NCI-H345 (cell line): ENCODE results near the gene R3HDM4.
"Not testable (repeated sequence)": the region's sequence is repeated elsewhere in the genome, so short reads cannot be mapped to it uniquely, and the experiment has no call there.

Experiments
- DNase-seq: peaks from one replicate; lab custom pipeline; 2025; lab: John Stamatoyannopoulos, UW

Gene R3HDM4

DNA sequence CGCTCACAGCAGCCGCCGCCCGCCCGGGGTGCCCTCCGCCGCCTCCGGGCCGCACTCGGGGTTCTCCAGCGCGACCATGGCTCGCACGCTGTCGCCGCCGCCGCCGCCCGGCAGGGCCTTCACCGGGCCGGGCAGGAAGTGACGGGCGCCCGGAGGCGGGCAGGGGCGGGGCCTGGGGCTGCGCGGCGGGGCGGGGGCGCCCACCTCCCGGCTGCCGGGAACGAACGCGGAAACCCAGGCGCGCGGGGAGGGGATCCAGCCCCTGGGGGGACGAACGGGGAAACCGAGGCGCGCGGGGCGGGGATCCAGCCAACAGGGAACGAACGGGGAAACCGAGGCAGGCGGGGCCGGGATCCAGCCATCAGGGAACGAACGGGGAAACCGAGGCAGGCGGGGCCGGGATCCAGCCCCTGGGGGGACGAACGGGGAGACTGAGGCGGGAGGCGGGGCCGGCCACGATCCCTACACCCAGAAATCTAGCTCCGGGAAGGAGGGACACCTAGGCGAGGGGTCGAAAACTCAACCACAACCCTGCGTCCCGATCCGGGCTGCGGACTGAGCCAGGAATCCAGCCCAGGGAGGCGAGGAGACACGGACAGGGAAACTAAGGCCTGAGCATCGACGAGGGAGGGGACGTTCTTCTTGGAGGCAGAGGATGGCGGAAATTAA lies at the start of gene R3HDM4:
Gene R3HDM4 (minus strand): TSS at position 140 of the 669 bp plus-strand sequence. CDS start 62 bp downstream, at position 78.
- peak; percentile 71 for DNase-seq

DNA sequence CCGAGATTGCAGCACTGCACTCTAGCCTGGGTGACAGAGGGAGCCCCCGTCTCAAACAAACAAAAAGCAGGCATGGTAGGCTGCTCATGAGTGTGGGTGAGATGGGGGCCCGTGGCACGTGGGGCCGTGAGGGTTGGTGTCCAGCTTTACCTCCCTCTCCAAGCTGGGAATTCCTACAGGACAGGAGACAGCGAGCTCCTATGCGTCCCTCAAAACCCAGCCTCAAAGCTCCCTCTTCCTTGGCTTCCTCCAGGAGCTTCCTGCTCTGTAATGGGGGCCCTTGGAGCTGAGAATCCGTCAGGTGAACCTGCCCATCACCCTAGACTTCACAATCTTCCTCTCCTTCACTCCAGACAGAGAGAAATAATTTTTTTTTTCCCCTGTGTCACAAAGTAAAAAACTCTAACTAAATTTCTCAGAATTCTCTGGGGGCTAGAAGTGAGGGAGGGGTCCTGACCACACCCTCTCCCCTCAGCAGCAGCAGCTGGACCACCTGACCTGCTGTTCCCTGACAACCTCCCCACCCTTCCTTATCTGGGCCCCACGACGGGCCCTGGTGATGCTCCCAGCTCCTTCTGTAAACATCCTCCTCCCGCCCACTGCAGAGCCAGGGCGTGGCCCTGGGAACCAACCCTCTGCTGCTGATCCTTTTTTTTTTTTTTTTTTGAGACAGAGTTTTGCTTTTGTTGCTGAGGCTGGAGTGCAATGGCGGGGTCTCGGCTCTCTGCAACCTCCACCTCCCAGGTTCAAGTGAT lies 49.0 kb upstream of the R3HDM4 start:
- DNase-seq = no peak

DNA sequence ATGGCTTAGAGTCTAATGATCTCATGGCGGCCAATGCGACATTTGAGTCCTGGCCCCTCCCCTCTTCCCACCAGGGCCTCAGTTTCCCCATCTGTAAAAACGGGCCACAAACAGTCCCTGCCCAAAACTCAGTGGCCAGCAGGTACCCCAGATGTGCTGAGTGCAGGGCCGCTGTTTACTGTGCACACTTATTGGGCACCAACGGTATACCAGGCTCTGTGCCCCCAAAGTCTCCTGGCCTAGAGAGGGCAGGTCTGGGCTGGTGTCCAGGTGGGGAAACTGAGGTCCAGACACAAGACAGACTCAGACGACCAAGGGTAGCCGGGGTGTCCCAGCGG lies 47.6 kb upstream of the R3HDM4 start:
- no peak for DNase-seq

DNA sequence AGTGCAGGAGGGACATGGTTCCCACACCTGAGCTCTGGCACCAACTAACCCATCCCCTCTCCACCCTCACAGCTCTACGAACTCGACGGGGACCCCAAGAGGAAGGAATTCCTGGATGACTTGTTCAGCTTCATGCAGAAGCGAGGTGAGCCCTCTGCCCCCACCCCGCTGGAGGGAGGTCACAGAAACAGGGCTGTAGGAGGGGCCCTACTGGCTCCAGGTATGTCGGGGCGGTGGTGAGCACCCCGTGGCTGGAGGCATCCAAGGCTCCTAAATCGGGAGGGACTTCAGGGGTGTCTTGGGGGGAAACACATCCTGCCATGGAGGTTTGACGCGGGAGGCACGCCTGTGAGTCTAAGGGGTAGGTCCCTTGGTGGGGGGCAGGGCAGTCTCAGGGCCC lies 47.0 kb upstream of the R3HDM4 start:
- no peak for DNase-seq

DNA sequence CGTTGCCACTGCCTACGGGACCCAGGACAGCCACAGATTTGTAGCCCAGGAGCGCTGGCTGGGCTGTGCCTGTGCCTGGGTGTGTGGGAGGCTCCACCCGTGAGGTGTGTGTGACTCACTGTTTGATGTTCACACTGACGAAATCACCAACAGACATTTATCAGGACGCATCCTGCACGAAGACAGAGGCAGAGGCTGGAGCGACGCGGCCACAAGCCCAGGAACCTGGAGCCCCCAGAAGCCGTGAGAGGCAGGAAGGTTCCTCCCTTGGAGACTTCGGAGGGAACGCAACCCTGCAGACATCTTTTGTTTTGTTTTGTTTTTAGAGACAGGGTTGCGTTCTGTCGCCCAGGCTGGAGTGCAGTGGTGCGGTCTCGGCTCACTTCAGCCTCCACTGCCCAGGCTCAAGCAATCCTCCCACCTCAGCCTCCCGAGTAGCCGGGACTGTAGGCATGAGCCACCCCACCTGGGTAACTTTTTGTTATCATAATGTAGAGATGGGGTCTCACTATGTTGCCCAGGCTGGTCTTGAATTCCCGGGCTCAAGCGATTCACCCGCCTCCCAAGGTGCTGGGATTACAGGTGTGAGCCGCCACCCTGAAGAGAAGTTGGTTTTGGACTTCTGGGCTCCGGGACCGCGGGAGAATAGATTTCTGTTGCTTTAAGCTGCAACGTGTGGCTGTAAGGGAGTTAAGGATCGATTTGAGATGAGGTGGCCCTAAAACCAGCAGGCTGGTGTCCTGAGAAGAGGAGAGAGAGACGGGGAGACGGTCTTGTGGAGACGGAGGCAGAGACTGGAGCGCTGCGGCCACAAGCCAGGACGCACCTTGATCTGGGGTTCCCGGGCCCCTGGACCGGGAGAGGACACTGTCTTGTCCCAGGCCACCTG lies 46.2 kb upstream of the R3HDM4 start:
- DNase-seq = no peak

DNA sequence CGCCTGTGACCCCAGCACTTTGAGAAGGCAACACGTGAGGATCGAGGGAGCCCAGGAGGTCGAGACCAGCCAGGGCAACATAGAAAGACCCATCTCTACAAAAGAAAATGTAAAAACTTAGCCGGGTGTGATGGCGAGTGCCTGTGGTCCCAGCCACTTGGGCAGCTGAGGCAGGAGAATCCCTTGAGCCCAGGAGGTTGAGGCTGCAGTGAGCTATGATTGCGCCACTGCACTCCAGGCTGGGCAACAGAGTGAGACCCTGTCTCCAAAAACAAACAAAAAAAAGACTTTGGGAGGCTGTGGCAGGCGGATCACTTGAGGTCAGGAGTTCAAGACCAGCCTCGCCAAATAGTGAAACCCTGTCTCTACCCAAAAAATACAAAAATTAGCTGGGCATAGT lies 44.6 kb upstream of the R3HDM4 start:
- DNase-seq = not testable (repeated sequence)

DNA sequence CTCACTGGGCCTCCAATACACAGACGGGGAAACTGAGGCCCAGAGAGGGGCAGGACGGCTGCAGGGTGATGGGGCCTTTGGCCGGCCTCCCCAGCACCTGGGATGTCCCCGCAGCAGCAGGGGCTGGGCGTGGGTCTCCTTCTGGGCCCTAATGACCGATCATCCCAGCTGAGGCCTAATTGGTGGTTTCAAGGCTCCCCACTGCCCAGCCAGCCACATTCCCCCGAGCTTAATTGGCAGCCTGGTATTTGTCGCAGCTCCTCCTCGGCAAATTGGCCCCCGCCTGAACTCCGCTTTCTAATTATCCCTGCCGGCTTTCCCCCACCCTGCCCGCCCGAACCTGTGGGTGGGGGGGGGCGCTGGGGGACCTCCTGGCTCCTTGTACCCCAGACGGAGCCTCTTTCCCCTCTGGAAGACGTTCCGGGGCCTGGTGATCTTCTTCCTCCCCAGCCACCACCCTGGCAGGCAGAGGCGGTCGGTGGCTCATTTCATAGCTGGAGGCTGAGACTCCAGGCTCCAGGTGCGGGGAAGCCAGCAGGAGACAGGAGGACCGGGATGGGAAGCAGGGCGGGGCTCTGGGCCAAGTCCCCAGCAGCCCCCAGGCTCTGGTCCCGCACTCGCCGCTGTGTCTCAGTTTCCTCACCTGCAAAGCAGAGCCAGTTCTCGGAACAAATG lies 43.9 kb upstream of the R3HDM4 start:
- no peak for DNase-seq

DNA sequence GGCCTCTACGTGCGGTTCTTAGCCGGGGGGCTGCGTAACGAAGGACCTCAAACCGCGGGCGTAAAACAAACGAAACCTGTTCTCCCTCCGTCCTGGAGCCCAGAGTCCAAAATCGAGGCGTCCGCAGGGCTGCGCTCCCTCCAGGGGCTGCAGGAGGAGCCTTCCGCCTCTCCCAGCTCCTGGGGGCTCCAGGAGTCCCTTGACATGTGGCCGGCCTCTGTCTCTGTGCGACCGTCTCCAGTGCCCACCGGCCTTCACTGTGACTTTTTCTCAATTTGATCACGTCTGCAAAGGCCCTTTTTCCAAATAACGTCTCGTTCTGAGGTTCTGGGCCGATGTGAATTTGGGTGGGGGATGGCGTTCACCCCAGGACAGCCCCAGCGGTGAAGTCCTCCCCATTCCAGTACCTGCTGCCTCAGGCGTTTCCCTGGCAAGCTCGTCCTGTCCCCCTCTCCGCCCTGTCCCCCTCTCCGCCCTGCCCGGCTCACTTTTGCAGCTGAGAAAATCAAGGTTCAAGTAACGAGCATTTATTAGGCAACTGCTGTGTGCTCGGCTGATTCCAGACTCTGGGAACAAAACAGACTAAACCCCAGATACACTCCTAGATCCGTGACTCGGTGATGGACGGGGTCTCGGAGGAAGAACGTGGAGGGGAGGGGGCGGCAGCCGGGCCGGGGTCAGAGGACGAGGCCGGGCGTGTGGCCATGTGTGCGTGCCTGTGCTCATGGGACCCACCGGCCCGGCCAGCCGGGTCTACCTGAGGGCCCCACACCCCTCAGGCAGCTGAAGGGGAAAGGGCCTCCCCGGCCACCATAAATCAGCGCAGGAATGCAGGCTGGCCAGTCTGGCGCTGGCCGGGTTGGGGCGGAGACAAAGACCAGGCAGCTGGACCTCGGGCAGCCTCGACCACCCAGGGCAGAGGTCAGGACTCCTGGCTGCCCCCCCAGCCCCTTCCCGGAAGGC lies 43.1 kb upstream of the R3HDM4 start:
- no peak for DNase-seq

DNA sequence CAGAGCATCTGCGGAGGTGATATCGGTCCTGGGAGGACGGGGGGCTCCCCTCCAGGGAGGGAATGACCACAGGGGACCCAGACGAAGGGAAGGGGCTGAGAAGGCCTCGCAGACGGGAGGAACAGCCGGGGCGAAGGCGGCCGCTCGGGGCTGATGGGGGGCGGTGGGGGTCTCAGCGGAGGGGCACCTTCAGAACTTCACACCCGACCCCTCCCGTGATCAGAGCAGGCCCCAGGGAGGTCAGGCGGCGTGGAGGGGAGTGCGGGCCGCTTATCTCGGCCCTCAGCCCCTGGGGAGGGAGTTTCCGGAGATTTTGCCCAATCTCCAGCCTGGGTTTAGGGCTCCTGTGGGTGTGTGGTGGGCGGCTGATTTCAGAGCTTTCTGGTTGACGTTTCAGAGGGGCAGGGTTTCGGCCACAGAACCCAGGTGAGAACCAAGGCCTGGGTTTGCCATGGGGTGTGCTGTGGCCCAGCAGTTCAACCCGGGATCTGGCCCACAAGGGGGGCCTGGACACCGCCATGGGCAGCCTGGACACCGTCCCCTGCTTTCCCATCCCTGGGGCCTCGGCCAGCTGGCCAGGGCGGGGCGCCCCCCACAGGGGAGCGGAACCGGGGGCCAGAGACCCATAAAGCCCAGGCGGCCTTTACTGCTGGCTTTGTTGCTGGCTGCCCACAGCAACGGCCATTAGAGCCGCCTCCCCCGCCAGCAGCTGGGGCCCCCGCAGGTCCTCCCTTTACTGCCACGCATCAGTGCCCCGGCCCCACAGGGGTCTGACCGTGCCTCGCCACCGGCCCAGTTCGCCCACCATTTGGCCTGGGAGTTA lies 41.9 kb upstream of the R3HDM4 start:
- no peak for DNase-seq

DNA sequence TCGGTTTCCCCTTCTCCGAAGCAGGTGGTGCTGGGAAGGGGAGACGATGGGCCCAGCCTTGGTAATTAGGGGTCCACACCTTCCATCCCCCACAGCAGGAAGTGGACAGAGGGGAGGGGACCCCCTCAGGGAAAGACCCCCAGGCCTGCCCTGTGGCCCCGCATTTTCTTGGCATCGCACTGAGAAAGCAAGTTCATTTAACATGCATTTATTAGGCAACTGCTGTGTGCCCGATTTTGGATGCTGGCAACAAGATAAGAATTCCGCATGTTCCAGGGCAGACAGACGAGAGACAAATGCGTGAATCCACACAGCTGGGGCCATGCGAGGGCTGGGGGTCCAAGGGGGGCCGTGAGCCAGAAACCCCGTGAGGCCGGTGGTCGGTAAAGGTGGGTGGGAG lies 41.3 kb upstream of the R3HDM4 start:
- DNase-seq = no peak

DNA sequence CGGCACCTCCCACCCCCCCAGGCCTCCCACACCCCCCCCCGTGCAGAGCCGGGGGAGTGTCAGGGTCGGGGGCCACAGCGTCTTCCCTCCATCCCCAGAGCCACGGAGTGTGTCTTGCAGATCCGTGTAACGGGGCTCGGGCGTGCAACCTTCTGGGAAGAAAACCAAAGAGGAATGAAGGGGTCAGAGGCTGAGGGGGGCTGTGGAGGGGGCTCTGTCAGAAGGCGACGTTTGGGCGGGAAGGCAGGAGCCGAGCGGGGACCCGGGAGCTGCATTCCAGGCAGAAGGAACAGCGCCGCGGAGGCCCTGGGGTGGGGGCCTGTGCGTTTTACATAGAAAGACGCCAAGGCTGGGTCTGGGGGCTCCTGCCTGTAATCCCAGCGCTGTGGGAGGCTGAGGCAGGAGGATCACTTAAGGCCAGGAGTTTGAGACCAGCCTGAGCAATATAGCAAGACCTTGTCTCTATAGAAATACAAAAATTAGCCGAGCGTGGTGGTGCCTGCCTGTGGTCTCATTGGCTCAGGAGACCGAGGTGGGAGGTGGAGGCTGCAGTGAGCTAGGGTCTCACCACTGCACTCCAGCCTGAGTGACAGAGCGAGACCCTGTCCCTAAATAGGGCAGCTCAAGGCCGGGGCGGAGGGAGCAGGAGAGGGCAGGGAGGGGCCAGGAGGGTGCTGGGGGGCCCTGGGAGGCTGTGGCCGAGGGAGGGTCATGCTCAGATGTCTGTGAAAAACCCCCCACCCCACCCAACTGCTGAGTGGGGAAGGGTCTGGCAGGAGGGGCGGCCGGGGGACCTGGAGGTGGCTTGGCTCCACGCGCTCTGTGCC lies 40.6 kb upstream of the R3HDM4 start:
- no peak for DNase-seq

DNA sequence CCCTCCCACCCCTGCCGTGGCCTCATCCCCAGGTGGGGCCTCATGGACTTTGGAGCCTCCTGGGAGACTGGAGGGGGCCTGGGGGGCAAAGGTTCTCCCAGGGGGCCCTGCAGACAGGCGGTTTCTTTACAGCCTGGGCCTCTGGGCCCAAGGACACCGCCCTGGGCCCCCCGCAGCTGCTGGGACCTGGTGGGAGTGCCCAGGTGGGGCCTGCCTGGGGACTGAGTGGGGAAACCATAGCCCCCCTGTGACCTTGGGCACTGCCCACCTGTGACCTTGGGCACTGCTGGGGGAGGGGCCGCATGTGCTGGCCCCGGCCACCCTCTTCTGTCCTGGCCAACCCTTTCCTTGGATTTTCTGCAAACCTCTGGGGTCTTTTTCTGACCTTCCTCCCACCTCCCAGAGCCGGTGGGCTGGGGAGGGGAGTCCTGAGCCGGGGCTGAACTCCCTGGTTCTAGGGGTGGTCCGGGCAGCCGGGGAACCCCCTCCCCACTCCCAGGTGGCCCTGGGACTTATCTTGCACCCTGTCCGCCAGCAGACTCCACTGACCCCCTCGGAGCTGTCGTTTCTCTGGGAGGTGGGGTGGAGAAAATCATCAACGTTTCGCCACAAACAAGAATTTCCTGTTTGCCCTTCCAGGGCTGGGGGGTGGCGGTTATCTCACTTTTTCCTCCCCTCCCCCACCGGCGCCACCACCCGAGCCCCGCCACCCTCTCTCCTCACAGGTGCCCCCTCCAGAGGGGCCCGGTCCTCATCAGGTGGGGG lies 39.8 kb upstream of the R3HDM4 start:
- no peak for DNase-seq

DNA sequence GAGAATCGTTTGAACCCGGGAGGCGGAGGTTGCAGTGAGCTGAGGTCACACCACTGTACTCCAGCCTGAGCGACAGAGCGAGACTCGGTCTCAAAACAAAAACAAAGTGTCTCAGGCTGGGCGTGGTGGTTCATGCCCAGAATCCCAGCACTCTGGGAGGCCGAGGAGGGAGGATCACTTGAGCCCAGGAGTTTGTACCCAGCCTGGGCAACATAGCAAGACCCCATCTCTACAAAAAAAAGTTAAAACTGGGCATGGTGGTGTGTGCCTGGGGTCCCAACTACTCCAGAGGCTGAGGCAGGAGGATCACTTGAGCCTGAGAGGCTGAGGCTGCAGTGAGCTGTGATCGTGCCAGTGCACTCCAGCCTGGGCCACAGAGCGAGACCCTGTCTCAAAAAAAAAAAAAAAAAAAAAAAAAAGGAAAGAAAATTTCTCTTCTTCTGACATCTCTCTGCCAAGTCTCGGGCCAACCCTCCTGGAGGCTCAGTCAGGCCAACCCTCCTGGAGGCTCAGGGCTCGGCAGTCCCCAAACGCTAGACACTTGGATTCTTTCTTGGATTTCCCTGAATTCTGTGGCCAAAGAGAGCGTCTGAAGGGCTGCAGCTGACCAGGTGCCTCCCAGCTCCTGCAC lies 39.1 kb upstream of the R3HDM4 start:
- no peak for DNase-seq

DNA sequence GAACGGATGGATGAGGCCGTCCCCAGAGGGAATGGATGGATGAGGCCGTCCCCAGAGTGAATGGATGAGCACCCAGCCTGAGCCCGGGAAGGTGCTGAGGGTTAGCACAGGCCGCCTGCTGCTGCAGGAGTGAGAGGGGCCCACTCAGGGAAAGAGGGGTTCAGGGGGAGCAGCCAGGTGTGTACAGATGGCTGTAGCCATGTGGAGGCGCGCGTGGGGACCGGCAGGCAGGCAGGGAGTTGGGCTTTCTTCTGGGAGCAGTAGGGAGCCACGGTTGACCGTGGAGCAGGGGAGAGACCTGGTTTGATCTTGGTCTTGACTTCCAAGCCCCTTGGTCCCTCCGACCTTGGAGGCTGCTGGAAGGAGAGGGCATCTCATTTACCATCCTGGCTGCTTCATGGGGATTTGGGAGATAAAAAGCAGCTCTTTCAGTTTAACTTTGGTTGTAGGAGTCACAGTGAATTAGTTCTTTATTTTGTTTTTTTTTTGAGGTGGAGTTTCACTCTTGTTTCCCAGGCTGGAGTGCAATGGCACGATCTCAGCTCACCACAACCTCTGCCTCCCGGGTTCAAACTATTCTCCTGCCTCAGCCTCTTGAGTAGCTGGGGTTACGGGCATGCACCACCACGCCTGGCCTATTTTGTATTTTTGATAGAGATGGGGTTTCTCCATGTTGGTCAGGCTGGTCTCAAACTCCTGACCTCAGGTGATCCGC lies 37.5 kb upstream of the R3HDM4 start:
- no peak for DNase-seq

DNA sequence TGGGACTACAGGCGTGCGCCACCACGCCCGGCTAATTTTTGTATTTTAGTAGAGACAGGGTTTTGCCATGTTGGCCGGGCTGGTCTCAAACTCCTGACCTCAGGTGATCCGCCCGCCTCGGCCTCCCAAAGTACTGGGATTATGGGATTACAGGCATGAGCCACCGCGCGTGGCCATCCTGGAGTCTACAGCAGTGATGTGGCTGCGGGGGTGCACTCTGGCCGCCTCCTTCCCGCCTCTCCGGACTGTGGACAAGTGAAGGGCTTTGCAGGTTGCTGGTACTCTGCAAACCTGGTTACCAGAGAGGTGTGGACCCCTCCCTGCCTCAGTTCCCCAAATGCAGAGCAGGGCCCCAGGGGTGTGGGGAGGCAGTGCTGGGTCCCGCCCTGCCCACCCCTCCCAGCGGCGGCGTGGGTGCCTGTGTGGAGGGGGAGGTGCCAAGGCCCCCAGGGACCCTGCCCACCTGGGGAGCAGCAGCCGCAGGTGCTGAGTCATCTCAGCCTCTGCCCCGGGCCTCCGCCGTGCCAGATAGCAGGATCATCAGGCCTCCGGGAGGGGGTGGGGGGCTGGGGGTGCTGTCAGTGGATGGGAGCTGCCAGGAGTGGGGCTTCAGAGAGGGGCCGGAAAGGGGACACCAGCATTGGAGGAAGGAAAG lies 36.0 kb upstream of the R3HDM4 start:
- DNase-seq = no peak

DNA sequence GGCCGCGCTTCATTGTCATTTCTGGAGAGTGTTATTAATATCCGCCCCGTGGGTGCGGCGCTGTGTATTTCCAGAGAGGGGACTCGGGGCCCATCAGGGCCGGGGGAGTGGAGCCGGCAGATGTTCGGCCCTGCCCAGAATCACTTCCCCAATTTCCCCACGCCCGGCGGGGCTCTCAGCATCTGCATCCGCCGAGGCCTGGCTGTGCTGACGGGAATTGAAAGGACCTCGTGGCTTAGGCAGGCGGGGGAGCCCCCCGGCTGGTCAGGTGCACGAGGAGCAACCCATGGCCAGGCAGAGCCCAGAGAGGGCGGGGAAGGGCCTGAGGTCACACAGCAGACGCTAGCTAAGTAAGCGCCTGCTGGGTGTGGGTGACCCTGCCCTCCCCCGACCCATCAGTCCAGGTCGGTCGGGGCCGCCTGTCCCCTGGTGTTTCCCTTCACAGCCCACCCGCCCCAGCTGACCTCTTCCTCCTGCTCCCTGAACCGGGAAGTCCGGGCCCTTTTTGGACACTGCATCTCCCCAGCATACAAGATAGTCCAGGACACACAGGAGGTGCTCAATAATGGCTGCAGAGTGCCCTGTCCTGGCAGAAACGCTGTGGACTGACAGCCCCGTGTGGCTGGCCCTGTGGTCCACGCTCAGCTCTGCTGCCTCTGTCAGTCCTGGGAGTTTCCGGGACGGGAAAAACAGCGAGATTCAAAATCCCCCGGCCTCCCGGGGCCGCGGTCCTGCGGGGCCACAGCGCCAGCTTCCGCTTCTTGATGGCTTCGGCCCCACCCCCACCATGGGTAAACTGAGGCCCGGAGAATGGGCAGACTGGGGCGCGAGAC lies 34.9 kb upstream of the R3HDM4 start:
- DNase-seq = no peak
